Activated CD8-positive, alpha-beta memory T cell treated with anti-CD3 and anti-CD28 coated beads, Interleukin-2, amount 50 U/mL, for 24 hours (primary cell): Measurements from ENCODE around the gene SLC7A10.
"Not testable (repeated sequence)": the region's sequence is repeated elsewhere in the genome, so short reads cannot be mapped to it uniquely, and the experiment has no call there.

Experiments used
- DNase-seq: peaks from one replicate; pipeline ENCODE4 v3.0.0-alpha.2; 2020; ENCODE audit errors: extremely low read depth

Gene SLC7A10

DNA sequence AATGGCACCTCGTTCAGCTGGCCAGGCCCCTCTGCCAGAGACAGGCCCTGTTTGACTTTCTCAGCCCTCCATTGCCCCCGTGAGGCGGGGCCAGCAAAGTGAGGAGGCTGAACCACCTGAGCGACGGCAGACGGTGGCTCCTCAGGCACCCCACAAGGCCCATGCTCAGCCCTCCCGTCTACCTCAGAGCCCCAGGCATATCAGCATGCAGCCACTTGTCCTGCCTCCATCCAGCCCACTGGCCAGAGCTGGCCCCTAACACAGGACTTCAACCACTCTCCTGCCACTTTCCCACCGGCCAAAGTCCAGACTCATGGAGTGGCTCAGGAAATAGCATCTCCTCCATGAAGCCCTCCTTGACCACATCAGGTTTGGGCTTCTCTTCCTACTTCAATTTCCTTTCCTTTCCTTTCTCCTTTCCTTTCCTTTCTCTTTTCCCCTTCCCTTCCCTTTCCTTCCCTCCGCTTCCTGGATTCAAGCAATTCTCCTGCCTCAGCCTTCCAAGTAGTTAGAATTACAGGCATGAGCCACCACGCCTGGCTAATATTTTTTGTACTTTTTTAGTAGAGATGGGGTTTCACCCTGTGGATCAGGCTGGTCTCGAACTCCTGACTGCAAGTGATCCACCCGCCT, 9.3 kb downstream of the SLC7A10 start:
- DNase-seq: no peak

DNA sequence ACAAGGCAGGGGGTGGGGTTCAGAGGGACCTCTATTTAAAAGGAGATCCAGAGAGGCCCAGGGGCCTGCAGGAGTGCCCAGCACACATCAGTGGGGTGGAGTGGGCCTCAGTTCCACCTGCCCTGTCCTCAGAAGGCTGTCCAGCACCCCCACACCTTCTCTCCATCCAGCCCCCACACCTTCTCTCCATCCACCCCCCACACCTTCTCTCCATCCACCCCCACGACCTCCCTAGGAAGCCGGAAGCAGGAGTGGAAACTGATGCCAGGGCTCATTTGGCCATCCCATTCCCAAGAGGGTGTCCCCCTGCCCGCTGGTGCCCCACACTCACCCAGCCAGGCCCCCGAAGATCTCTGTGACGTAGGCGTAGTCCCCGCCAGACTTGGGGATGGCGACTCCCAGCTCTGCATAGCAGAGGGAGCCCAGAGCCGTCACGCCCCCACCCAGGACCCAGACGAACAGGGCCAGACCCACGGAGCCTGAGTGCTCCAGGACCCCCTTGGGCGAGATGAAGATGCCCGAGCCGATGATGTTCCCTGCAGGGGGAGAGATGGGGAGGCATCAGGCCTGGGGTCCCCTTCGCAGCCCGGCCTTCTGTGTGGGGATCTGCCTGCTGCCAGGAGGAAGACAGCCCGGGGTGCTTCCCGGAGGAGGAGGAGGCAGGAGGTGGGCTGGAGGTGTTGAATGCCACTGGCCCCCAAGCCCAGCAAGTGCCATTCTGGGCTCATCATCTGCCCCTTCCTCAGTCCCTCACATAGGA, 10.0 kb downstream of the SLC7A10 start:
- no peak for DNase-seq

DNA sequence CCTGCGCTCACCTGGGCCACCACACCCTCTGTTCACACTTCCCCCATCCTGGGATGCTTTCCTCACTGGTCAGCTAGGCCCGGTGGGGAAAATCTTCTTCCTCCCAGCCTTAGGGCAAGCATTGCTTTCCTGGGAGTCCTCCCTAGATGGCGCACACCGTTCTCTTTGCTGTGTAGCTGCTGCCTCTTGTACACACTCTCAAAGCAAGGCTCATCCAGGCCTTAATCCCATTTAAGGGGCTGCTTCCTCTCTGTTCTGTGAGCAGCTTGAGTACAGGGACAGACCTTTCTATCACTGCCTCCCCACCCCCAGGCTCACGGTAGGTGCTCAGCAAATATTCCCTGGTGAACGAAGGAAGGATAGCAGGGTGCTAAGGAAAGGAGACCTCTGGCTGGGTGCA, 11.1 kb downstream of the SLC7A10 start:
- DNase-seq: no peak

DNA sequence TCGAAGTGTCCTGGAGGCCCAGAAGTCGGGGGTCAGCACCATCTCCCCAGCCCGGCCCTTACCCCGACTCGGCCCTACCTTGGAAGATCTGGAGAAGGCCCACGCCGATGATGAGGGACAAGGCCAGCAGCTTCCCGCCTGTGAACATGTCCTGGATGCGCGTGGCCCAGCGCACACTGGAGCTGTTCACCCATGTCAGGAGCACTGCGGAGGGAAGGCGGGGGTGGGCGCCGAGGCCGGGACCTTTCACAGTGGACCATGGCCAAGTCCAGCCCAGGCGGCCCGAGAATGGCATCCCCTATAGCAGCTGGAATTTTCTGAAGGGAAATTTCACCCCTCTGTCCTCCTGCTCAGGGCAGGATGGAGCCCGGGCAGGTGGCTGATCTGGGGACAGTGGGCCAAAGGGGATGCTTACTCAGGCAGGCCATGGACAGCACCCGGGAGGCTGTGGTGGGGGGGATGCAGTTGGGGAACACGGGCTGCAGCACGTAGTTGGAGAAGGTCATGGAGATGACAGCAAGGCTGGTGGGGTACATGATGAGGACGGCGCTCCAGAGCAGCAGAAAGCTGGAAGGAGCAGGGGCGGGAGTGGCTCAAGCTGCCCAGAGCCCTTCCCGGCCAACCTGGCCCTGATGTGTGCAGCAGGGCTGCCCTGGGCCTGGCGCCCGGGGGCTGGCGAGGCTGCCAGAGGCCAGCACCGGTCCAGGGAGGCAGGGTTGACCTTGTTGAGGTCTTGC, 13.0 kb downstream of the SLC7A10 start:
- no peak for DNase-seq

DNA sequence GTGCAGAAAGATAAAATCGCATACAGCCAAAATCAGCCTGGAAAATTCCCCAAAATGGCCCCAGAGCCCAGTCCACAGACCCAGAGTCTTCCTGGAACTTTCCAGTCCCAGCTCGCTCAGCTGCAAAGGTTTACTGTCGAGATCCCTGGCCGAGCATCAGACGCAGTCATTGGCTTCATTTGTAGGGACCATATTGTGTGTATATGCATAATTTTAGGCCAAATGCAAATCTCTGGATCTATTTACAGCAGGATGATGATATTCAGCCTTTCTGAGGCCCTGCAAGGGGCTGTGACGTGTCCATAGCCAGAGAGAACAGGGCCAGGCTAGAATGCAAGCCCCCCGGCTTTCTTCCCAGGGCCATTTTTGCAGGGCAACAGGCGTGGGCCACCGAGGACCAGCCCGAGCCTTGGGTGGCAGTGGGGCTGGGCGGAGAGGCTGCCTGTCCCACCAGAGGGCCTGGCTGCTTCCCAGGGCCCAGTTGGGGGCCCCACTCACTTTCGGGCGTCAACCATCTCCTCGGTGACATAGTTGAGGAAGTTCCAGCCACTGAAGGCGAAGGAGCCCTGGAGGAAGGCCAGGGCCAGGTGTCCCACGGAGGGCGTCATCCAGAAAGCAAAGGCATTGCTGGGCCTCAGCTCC, 13.7 kb downstream of the SLC7A10 start:
- DNase-seq: no peak

DNA sequence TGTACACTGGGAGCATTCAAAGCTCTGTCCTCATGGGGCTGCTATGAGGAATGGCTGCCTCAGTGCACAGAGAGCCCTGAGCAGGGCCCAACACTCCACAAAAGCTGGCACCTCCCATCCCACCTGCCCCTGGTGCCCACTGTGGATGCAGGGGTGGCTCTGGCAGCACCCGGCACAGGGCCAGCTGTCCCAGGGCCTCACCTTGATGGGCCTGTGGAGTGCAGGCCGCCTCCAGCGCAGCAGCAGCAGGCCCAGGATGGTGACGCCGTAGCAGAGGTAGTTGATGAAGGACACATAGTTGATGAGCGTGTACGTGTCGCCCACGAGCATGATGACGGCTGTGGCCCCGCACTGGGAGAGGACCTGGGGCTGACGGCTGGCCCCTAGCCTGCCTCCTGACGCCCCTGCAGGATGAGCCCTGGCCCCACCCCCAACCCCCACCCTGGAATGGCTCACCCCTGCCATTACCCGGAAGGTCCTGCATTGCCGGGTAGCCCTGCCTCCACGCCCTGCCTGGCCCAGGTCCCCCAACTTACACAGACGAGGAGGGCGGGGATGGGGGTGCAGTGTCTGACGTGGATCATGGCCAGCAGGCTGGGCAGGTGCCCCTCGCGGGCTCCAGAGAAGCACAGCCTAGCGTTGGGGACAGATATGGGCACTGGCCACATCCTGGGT, 15.2 kb downstream of the SLC7A10 start:
- no peak for DNase-seq

DNA sequence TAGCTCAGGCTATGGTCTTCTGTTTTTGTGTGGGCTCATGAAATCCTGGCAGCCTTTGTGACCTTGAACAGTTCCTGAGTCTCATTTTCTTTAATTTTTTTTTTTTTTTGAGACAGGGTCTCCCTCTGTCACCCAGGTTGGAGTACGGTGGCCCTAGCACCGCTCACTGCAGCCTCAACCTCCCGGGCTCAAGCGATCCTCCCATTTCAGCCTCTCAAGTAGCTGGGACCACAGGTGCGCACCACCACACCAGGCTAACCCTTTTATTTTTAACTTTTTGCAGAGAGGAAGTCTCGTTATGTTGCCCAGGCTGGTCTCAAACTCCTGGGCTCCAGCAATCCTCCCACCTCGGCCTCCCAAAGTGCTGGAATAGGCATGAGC, 15.8 kb downstream of the SLC7A10 start:
- DNase-seq: not testable (repeated sequence)

DNA sequence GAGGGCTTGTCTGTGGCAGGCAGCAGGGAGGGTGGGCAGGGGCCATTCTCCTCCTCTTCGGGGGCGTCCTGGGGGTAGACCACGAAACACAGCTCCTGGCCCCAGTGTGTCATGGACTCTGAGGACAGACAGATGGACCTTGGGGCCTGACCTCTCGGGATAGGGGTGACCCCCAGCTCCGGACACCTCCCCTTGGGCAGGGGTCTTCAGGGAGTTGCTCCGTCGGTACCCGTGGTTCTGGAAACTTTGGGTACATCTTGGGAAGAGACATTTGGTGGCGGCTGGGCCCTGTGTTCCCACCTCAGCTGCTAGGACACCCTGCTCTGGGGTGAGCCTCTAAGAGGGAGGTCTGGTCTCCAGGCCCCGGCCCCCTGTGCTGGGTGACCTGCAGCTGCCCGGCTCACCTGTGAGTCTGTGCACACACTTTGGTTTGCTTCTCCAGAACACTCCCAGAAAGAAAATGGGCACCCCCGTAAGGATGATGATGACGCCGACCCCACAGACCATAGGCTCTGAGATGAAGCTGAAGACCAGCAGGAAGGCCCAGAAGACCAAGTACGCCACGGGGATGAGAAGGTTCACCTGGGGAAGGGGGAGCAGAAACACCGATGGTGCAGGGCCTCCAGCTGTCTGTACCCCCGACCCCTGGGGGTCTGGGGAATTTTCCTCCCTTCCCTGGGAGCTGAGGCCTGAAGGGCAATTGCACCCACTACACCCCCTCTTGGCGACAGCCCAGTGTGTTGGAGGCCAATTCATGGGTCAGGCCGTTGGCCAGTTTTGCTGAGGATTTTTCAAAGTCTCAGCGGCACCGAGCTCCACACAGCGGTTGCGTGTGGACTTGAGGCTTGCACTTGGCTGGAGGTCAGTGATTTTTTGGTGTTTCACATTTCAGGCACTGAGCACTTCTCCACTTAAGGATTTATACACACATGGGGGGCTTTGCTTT, 16.5 kb downstream of the SLC7A10 start:
- DNase-seq: no peak

DNA sequence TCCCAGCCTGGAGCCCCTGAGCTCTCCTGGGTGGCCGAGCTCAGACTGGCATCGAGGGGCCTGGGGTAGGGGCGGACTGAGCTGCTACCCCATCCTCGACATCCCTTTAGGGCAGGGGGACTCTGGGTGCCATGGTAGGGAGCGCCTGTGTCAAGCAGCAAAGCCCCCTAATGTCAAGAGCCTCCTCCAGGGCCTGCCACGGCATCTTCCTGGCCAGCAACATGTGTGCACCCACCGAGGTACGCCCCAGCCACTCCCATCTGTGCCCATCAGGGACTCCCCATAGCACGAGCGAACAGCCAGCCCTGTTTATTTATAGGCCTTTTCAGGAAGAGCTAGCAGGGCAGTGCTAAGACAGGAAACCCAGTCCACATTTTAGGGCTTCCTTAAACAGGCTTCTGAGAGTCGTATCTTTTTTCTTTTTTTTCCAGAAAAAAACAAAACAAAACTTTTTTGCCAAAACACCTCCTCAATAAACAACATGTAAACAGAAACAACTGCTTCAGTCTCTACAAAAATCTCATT, 17.2 kb downstream of the SLC7A10 start:
- no peak for DNase-seq

DNA sequence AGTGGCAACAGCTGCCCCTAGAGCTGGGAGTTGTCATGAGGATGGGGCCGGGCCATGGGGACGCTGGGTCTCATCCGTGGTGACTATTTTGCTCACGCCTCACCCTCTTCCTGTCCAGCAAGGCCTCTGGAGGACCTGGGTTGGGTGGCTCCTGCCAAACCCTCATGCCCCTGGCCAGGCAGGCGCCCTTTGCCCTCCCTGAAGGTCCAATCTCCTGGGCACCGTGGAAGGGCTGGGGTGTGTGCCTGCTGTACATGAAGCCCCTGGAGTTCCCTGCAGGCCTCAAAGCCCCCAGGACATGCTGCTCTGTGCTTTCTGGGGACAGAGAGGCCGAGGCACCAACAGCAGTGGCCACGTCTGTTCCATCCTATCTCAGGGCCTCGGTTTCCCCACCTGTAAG, 17.7 kb downstream of the SLC7A10 start:
- DNase-seq: no peak

DNA sequence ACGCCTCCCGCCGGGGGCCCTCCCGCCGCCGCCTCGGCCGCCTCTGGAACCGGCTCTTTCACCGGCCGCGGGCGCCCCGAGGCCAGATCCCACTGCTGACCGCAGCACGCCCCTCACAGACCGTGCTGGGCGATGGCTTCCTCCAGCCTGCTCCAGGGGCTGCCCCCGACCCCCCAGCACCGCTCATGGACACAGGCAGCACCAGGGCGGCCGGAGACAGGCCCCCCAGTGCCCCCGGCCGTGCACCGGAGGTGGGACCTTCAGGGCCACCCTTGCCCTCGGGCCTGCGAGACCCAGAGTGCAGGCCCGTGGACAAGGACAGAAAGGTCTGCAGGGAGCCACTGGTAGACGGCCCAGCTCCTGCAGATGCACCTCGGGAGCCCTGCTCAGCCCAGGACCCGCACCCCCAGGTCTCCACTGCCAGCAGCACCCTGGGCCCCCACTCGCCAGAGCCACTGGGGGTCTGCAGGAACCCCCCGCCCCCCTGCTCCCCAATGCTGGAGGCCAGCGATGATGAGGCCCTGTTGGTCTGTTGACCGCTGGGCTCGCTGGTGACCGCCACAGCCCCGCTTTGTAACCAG, 18.5 kb downstream of the SLC7A10 start:
- DNase-seq: no peak

DNA sequence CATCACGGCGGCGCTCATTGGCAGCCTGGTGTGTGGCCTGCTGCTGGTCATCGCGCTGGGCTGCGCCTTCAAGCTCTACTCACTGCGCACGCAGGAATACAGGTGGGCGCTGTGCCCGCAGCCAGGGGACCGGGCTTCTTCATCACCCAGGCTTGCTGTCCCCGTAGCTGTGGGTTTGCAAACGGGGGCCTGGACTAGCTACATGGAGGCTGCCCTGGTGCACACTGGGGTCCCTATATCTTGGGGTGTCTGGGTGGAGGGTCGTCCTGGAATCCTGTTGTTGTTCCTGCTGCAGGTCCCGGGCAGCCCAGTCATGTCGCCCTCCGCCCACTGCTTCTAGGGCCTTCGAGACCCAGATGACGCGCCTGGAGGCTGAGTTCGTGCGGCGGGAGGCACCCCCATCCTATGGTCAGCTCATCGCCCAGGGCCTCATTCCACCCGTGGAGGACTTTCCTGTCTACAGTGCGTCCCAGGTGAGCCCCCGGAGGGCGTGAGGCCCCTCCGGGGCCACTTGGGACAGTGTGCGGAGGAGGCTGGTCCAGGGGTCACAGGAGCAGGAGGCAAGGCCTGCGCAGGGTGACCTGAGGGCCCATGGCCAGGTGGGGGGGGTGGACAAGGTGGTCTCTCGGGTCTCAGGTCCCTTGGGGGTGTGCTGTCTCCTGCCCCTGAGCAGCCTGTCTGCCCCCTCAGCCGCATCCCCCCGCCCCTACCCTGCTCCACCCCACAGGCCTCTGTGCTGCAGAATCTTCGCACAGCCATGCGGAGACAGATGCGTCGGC, 19.2 kb downstream of the SLC7A10 start:
- DNase-seq: no peak

DNA sequence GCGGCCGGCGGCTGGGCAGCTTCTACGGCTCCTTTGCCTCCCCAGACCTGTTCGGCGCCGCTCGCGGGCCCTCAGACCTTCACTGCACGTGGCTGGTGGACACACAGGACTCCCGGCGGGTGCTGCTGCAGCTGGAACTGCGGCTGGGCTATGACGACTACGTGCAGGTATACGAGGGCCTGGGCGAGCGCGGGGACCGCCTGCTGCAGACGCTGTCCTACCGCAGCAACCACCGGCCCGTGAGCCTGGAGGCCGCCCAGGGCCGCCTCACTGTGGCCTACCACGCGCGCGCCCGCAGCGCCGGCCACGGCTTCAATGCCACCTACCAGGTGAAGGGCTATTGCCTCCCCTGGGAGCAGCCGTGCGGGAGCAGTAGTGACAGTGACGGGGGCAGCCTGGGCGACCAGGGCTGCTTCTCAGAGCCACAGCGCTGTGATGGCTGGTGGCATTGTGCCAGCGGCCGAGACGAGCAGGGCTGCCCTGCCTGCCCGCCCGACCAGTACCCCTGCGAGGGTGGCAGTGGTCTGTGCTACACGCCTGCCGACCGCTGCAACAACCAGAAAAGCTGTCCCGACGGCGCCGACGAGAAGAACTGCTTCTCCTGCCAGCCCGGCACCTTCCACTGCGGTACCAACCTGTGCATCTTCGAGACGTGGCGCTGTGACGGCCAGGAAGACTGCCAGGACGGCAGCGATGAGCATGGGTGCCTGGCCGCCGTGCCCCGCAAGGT, 20.0 kb downstream of the SLC7A10 start:
- DNase-seq: no peak

DNA sequence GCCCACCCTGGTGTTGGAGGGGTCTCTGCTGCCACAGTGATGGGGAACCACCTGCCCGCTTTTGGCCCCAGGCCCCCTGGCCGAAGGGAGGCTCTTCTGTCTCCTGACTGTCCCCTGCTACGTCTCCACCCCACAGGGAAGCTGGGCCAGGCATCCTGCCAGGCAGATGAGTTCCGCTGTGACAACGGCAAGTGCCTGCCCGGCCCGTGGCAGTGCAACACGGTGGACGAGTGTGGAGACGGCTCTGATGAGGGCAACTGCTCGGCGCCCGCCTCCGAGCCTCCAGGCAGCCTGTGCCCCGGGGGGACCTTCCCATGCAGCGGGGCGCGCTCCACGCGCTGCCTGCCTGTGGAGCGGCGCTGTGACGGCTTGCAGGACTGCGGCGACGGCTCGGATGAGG, 20.5 kb downstream of the SLC7A10 start:
- DNase-seq: no peak

DNA sequence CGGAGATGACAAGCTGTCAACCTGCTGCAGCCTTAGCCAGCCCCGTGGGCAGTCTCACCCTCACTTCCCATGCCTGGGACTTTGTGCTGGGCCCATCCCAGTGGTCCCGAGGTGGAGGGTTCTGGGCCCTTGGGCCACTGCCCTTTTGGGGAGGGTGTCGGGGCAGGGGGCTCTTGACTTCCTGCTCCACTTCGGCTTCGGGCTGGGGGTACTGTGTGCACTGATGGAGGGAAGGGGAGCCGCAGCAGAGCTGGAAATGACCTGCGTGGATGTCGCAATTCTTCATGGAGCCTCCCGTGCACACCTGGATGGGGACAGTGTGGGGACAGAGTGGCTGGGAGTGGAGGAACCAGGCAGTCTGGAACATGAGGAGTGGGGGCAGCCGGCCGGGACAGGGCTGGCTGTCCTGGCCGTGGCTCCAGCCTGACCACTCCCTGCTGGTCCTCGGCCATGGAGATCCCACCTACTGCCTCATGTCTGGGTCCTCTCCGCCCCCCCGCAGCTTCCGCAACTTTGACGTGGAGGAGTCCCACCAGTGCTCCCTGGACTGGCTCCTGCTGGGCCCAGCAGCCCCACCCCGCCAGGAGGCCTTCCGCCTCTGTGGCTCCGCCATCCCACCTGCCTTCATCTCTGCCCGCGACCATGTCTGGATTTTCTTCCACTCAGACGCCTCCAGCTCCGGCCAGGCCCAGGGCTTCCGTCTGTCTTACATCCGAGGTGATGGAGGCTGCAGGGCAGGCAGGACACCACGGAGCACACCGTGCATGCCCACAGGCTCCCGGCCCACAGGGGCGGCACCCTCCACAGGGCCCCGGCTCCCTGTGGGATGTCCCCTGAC, 21.3 kb downstream of the SLC7A10 start:
- DNase-seq: no peak

DNA sequence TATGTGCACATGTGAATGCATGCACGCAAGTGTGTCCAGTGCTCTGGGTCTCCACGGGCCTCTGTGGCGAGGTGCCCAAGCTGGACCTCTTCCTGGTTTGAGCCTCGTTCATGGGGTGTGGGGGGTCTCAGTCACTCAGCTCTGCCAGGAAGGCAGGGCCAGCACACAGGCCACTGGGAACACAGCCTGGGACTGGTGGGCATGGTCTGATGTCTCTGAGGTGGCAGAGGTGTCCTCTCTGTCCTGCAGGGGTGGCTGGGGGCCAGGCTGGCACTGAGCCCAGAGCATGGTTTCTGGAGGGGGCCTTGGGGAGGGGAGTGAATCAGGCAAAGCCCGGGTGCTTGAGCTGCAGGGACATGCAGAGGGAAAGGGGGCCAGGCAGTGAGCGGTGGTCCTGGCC, 22.1 kb downstream of the SLC7A10 start:
- no peak for DNase-seq

DNA sequence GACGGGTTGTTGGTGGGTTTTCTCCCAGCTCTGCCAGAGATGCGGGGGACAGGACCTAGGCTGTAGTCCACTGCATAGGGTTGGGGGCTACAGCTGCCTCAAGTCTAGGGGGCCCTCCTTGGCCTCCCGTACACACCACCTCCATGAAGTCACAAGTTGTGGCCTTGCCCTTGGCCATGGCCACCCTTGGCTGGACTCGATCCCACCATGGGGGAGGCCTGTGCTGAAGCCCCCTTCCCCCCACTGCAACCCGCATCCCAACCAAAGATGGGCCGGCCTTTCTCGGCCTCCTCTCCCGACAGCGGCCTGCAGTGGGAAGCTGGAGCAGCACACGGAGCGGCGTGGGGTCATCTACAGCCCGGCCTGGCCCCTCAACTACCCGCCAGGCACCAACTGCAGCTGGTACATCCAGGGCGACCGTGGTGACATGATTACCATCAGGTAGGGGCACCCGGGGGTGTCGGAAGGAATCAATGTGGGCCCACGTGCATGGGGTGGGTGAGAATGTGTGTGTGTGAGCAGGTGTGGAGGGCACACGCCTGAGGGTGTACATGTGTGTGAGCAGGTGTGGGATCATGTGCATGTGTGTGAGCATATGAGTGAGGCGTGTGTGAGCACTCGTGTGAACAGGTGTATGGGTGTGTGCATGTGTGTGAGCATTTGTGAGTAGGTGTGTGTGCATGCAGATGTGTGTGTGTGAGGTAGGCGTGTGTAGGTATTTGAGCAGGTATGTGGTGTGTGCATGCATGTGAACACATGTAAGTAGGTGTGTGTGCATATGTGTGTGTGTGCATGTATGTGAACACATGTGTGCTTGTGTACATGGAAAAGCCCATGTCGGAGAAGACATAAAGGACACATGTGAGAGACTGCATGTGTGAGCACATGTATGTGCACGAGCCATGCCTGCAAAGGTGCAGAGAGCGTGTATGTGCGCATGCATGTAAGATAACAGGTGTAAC, 22.8 kb downstream of the SLC7A10 start:
- no peak for DNase-seq
